Tibial nerve (tissue), 4 donors: ENCODE results near the gene TMEM132D. TPM values are rescaled to one million over a fixed set of nuclear protein-coding genes. Genes with fewer than 3 reads are reported as not detected.

Experiments
- DNase-seq, 2 donors: peaks; one replicate each; pipeline ENCODE4 v3.0.0-alpha.2; 2019; ENCODE audit warnings: low spot score in 2 of 2
- H3K27ac ChIP-seq, 4 donors: fragments of 200-600 bp; sonication (generic) in 3 of 4; one replicate each; pipeline ENCODE4 v1.5.1; 2017 to 2019; ENCODE audit warnings: mild to moderate bottlenecking in 1 of 4
- H3K27me3 ChIP-seq, 2 donors: fragments of 200-600 bp; sonication (generic) in 1 of 2; one replicate each; pipeline versions ENCODE4 v1.5.1 to v1.6.0; 2017 to 2019
- H3K36me3 ChIP-seq, 3 donors: fragments of 200-600 bp; sonication (generic); one replicate each; pipeline ENCODE4 v1.5.1; 2018 to 2019
- H3K4me1 ChIP-seq, 4 donors: fragments of 200-600 bp; sonication (generic) in 3 of 4; one replicate each; pipeline ENCODE4 v1.5.1; 2017 to 2019
- H3K4me3 ChIP-seq, 4 donors: fragments of 200-600 bp; sonication (generic) in 3 of 4; one replicate each; pipeline ENCODE4 v1.5.1; 2017 to 2019; ENCODE audit warnings: mild to moderate bottlenecking in 1 of 4, moderate library complexity in 1 of 4
- H3K9me3 ChIP-seq, 4 donors: fragments of 200-600 bp; sonication (generic) in 3 of 4; one replicate each; pipeline ENCODE4 v1.5.1; 2017 to 2019
- EP300 ChIP-seq, 2 donors: sonication (generic); formaldehyde crosslinking; IDR thresholded peaks; one replicate each; pipeline ENCODE4 v1.6.1; 2017; ENCODE audit warnings: antibody characterized with exemption in 2 of 2, mild to moderate bottlenecking in 1 of 2
- POLR2A ChIP-seq, 2 donors: fragments of 450-650 bp; IDR thresholded peaks; one replicate each; pipeline ENCODE4 v1.6.1; 2017; ENCODE audit warnings: antibody characterized with exemption in 2 of 2, mild to moderate bottlenecking in 2 of 2, moderate library complexity in 2 of 2
- WGBS, 2 donors: methylation state at CpG; one replicate each; pipeline ENCODE4 v1.1.5; 2018; 5-methylcytosine and 5-hydroxymethylcytosine counted together
- total RNA-seq, 4 donors: library from RNA; depleted of rRNA; stranded (reverse); fragments of >200 nt; gene quantifications; one replicate each; pipeline ENCODE4 v1.1.0, GENCODE V29; 2016
- TF ChIP-seq, protein P1 (sequence below), 5 experiments: fragments of 200-600 bp in 3 of 5; fragments of 450-650 bp in 2 of 5; sonication (generic) in 3 of 5; IDR thresholded peaks; one replicate each; pipeline ENCODE4 v1.5.1; 2016 to 2019; ENCODE audit warnings: antibody characterized with exemption in 5 of 5, mild to moderate bottlenecking in 3 of 5, moderate library complexity in 2 of 5

Gene TMEM132D
- total RNA-seq, 4 donors from 2014 or later: under 0.01 to 0.21 TPM; not detected in 2

- 75 to 77% methylated on average over 8 of the region's 8 CpGs for WGBS, 2 donors
- no peak for DNase-seq
- Histone ChIP-seq H3K27me3 (no peaks in the 10 kb centered on the region), H3K36me3 (no peaks in the 10 kb centered on the region), H3K4me1 (no peaks in the 10 kb centered on the region), H3K9me3 (peaks cover 0 to 7% (median 0%) of the 10 kb centered on the region in 4 donors), H3K27ac (no peak overlapping the region), H3K4me3 (no peak overlapping the region)
- TF ChIP-seq EP300 (IDR thresholded peaks at IDR 0.05) (no peak), POLR2A (IDR thresholded peaks at IDR 0.05) (no peak)
- TF ChIP-seq, protein P1, sequence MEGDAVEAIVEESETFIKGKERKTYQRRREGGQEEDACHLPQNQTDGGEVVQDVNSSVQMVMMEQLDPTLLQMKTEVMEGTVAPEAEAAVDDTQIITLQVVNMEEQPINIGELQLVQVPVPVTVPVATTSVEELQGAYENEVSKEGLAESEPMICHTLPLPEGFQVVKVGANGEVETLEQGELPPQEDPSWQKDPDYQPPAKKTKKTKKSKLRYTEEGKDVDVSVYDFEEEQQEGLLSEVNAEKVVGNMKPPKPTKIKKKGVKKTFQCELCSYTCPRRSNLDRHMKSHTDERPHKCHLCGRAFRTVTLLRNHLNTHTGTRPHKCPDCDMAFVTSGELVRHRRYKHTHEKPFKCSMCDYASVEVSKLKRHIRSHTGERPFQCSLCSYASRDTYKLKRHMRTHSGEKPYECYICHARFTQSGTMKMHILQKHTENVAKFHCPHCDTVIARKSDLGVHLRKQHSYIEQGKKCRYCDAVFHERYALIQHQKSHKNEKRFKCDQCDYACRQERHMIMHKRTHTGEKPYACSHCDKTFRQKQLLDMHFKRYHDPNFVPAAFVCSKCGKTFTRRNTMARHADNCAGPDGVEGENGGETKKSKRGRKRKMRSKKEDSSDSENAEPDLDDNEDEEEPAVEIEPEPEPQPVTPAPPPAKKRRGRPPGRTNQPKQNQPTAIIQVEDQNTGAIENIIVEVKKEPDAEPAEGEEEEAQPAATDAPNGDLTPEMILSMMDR (IDR thresholded peaks at IDR 0.05): no peak
Observed at GRCh38 chr12:129409281-129409680, 494.5 kb downstream of the TMEM132D start.

- Histone ChIP-seq H3K27ac (no peak overlapping the region), H3K27me3 (no peaks in the 10 kb centered on the region), H3K9me3 (peaks cover 0 to 17% (median 0%) of the 10 kb centered on the region in 4 donors), H3K4me3 (no peak overlapping the region), H3K4me1 (no peaks in the 10 kb centered on the region), H3K36me3 (no peaks in the 10 kb centered on the region)
- no peak for DNase-seq
- TF ChIP-seq, protein P1 (IDR thresholded peaks at IDR 0.05): no peak
- TF ChIP-seq EP300 (IDR thresholded peaks at IDR 0.05): no peak
- TF ChIP-seq POLR2A (IDR thresholded peaks at IDR 0.05): no peak
- WGBS, 2 donors: 57 to 60% methylated on average over 4 of the region's 4 CpGs
Observed at GRCh38 chr12:129404556-129404955, 499.3 kb downstream of the TMEM132D start.

- TF ChIP-seq, protein P1 (IDR thresholded peaks at IDR 0.05): no peak
- TF ChIP-seq EP300 (IDR thresholded peaks at IDR 0.05) (no peak), POLR2A (IDR thresholded peaks at IDR 0.05) (no peak)
- H3K4me1 ChIP-seq: no peaks in the 10 kb centered on the region
- 60 to 66% methylated on average over 4 of the region's 4 CpGs for WGBS, 2 donors
- H3K27ac ChIP-seq: no peak overlapping the region
- DNase-seq: no peak
- H3K36me3 ChIP-seq: no peaks in the 10 kb centered on the region
- no peak overlapping the region for H3K4me3 ChIP-seq
- H3K27me3 ChIP-seq: no peaks in the 10 kb centered on the region
- H3K9me3 ChIP-seq: peaks cover 0 to 37% (median 0%) of the 10 kb centered on the region in 4 donors
Observed at GRCh38 chr12:129401572-129401971, 502.3 kb downstream of the TMEM132D start.

DNA sequence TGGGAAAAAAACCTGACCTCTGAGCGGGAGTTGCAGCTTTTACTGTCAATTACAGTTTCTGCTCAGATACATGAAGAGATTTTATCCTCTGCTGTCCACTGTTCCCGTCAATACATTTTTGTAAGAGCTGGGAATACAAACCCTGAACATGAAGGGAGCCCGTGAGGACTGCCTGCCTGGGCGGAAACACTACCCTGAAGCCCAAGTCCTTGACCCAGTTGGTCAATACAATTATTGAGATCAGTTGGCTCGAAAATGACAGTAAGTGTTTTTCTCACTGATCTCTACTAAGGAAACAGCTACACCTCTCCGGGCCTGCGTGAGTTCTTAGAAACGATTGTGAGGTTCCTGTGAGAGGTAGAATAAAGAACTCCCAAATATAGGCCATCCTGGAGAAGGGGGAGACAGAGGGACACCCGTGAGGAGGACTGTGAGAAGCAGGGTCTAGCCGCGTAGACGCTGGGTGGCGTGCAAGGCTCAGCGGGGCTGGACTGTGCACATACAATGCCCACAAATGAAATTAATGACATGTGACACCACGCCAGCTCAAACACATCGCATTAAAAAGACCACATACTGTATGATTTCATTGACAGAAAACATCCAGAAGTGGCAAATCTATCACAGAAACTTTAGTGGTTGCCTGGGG lies 509.5 kb downstream of the TMEM132D start:
- WGBS, 2 donors: 75 to 81% methylated on average over 16 of the region's 16 CpGs
- DNase-seq: no peak
- Histone ChIP-seq H3K27ac (no peak overlapping the region), H3K36me3 (no peaks in the 10 kb centered on the region), H3K9me3 (peaks cover 0 to 25% (median 0%) of the 10 kb centered on the region in 4 donors), H3K4me1 (no peaks in the 10 kb centered on the region), H3K27me3 (no peaks in the 10 kb centered on the region), H3K4me3 (no peak overlapping the region)
- TF ChIP-seq, protein P1 (IDR thresholded peaks at IDR 0.05): no peak
- TF ChIP-seq EP300 (IDR thresholded peaks at IDR 0.05): no peak
- no peak for TF ChIP-seq POLR2A (IDR thresholded peaks at IDR 0.05)

DNA sequence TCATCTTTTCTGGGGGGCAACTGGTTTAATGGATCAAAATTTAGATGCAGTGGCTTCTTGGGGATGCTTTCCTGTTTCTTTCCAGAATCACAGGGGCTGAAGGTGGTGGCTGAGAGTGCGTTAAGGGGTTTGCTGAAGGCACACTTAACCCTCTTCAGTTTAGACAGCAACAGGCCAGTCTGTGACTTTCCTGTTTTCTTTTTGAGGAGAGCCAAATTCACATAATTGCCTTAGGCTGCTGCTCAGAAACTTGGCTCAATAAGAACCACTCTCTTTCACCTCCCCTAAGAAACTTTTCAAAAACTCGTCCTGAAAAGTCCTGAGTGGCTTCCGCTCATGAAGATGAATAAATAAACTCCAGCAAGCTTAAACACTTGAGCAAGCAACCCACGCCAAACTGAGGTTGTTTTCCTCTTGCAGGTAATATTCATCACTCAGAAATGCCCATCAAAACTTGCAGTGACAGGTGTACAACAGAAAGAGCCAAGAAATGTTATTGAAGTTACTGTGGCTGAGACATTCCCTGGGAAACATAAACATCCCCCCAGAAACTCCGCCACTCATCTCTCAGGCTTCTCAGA lies 510.4 kb downstream of the TMEM132D start:
- H3K9me3 ChIP-seq: peaks cover 0 to 16% (median 0%) of the 10 kb centered on the region in 4 donors
- WGBS, 2 donors: 58 to 65% methylated on average over 5 of the region's 5 CpGs
- TF ChIP-seq EP300 (IDR thresholded peaks at IDR 0.05): no peak
- no peak for TF ChIP-seq POLR2A (IDR thresholded peaks at IDR 0.05)
- TF ChIP-seq, protein P1 (IDR thresholded peaks at IDR 0.05): no peak

More for the DNA sequence above, 510.4 kb downstream of the TMEM132D start:
- no peaks in the 10 kb centered on the region for H3K36me3 ChIP-seq
- no peak overlapping the region for H3K27ac ChIP-seq
- no peak overlapping the region for H3K4me3 ChIP-seq
- no peaks in the 10 kb centered on the region for H3K27me3 ChIP-seq
- DNase-seq: no peak
- H3K4me1 ChIP-seq: no peaks in the 10 kb centered on the region
